Measurements from ENCODE around the gene ICOS.
"Not testable (repeated sequence)": the region's sequence is repeated elsewhere in the genome, so short reads cannot be mapped to it uniquely, and the experiment has no call there.

The ICOS gene

GRCh38 chr2:203975912-203976311 is 39.3 kb downstream of the ICOS start:
- no peak for DNase-seq (ENCODE audit: low spot score)

DNA sequence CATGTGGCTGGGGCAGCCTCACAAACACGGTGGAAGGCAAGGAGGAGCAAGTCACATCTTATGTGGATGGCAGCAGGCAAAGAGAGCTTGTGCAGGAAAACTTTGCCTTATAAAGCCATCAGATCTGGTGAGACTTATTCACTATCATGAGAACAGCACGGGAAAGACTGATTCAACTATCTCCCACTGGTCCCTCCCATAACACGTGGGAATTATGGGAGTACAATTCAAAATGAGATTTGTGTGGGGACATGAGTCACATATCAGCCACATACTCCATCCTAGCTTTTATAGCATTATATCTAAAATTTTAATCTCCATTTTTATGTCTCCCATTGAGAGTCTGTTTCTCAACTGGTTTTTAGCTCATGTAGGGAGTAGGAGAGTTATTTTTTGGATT is 45.7 kb downstream of the ICOS start:
- DNase-seq (ENCODE audit: low spot score) = no peak

DNA sequence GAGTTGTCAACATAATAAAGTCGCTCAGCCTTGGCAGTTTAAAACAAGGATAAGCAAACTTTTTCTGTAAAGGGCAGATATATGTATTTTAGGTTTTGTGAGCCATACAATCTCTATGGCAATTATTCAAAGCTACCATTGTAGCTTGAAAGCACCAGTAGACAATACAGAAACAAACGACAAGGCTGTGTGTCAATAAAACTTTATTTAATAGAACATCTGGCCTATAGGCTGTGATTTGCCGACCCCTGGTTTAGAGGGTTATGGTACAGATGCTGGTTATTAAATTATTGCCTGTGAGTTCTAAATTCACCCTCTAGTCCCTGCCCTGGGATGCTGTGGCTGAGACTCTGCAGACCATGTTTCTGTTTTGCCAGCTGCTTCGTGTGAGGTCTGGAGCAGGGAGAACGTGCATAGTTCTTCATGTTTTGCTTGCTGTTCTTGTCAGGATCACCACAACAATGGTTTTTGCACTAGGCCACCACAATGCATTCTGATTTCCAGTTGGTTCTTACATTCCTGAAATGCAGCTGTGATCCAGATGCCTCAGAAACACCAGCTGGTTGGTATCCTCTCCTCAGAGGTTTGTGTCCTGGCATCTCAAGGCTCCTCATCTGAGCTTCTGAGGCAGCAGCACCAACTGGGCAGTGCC is 46.6 kb downstream of the ICOS start:
- no peak for DNase-seq (ENCODE audit: low spot score)

DNA sequence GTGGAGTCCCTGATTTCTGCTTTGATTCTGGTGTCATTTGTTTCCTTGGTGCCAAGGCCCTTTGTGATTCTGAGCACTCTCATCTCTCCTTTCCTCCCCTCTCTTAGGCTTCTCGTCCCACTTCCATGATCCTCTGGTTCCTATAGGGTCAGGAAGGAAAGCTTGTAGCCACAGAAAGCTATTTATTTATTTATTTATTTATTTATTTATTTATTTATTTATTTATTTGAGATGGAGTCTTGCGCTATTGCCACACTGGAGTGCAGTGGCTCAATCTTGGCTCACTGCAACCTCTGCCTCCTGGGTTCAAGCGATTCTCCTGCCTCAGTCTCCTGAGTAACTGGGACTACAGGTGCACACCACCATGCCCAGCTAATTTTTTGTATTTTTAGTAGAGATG is 49.4 kb downstream of the ICOS start:
- DNase-seq (ENCODE audit: low spot score) = not testable (repeated sequence)

GRCh38 chr2:203987959-203988358 is 51.4 kb downstream of the ICOS start:
- no peak for DNase-seq (ENCODE audit: low spot score)

DNA sequence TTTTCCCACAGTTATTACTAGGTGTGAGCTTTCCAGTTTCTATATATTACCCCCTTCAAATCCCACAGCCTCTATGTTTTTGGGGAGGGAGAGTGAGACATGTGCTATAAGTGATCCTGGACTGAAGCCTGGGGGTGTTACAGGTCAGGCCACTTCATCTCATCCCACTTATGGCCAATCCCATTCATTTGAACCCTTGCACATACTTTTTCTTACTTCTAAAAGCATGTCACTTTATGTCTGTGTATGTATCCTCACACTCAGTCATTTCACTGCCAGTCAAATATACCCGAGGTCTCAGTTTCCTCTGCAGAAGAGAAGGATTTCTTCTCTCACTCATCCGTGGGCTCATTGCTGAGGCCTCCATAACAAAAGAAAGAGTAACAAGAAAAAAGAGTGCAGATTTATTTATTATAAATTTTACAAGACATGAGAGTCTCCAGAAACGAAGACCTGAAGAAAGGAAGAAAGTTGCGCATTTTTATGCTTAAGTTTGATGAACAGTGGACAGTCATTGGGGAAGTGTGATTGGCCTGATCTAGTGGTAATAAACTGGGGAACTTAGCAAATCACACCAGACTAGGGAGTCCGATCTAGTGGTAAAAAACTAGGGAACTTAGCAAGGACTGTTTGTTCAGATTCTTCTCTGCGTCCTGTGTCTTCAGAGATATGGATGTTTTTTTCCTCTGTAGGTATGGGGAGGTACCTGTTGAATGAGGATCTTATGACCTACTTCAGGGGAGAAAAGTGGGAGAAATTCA is 52.1 kb downstream of the ICOS start:
- no peak for DNase-seq (ENCODE audit: low spot score)

DNA sequence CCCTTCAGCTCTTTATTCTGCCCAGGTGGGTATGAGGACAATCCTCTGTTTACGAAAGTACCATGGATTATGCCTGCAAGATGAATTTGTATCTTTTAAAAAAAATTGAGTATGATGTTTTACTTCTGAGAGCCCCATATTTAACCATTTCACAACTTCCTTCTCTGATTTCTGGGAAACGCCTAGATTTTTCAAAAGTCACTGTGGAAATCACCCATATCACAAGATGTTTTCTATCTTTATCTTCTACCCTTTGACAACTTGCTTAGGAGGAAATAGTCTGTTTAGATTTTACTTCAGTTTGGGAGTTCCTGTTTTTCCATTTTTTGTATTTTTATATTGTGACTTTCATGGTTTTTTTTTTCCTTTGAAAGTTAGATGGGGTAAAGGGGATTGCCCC is 53.0 kb downstream of the ICOS start:
- no peak for DNase-seq (ENCODE audit: low spot score)

DNA sequence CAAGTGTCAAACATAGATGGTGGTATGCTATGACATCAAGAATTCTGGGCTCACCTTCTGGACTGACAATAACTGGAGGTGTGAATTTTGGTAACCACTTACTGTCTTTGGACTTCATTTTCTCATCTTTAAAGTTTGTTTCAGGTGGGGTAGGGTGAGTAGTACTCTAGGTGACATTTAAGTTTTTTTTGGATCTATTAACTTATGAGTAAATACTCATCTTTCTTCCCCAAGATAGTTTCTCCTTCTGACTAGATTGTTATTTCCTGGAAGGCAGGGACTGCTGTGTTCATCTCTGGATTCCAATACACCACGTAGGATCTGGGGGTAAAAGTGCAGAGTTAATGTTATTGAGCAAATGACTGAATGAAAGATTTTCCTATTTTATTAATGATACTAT is 55.9 kb downstream of the ICOS start:
- no peak for DNase-seq (ENCODE audit: low spot score)

DNA sequence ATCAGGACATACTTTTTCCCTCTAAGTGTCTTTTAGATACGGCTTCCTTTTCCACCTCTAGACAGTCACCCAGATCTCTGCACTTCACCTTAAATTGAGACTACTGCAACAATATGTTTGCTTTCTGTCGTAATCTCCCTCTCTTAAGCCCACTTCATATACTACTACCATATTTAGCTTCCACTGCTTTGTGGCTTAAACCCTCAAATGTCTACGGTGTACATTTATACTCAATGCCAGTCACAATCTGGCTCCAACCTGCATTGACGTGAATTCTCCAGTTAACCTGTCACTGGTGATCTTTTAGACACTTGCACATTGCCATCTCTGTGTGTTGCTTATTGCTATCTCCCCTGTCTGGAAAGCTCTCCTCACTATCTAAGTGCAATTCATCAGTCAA is 56.4 kb downstream of the ICOS start:
- no peak for DNase-seq (ENCODE audit: low spot score)

- DNase-seq (ENCODE audit: low spot score) = no peak
These were observed 57.0 kb downstream of the ICOS start for GRCh38 chr2:203993560-203993959.

- no peak for DNase-seq (ENCODE audit: low spot score)
These were observed 58.2 kb downstream of the ICOS start for GRCh38 chr2:203994735-203995134.

DNA sequence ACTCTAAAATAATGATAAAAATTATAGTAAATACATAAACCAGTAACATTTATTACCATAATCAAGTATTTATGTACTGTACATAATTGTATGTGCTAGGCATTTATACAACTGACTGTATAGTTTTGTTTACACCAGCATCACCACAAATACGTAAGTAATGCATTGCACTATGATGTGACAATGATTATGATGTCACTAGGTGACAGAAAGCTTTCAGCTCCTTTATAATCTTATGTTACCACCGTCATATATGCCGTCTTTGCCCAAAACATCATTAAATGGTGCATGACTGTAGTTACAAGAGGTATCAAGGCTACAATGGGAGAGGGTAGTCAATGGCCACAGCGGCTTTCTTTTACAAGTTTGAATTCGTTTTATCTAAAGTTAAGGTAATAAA is 60.1 kb downstream of the ICOS start:
- DNase-seq (ENCODE audit: low spot score) = no peak

- DNase-seq (ENCODE audit: low spot score) = no peak
These were observed 60.9 kb downstream of the ICOS start for GRCh38 chr2:203997481-203997880.

GRCh38 chr2:203997980-203998809 is 61.6 kb downstream of the ICOS start:
- DNase-seq (ENCODE audit: low spot score) = no peak

DNA sequence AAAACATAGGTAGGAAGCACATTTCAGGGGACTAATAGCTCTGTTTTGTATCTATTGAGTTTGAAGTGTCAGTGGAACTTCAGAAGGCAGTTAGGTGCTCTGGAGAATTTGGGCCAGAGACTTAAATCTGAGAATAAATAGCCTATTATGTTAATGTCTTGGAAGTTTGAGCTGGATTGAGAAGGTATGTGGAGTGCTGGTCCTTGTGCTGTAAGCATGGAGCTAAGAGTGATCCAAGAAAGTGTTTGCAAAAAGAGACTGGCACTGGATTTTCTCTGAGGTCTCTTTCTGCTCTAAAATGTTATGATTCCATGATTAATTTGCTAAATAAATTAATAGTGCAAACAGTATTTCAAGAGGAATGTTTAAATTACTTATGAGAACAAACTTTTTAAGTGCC is 63.3 kb downstream of the ICOS start:
- DNase-seq (ENCODE audit: low spot score) = no peak

DNA sequence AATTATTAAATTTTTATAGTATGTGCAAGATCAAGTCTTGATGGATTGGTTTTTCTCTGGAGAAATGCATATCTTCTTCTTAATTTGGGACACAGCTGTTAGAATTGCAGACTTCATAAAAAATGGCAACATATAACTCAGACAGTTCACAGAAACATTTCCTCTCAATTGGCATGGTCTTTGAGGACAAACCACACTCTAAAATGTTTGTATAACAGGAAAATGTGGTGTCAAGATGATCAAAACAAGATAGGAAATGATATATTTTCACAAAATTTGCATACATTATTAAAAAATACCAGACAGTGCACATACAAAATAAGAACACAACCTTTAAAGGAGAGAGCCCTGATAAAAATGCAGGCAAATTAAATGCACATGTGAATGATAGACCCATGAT is 63.9 kb downstream of the ICOS start:
- DNase-seq (ENCODE audit: low spot score) = peak; percentile 29

DNA sequence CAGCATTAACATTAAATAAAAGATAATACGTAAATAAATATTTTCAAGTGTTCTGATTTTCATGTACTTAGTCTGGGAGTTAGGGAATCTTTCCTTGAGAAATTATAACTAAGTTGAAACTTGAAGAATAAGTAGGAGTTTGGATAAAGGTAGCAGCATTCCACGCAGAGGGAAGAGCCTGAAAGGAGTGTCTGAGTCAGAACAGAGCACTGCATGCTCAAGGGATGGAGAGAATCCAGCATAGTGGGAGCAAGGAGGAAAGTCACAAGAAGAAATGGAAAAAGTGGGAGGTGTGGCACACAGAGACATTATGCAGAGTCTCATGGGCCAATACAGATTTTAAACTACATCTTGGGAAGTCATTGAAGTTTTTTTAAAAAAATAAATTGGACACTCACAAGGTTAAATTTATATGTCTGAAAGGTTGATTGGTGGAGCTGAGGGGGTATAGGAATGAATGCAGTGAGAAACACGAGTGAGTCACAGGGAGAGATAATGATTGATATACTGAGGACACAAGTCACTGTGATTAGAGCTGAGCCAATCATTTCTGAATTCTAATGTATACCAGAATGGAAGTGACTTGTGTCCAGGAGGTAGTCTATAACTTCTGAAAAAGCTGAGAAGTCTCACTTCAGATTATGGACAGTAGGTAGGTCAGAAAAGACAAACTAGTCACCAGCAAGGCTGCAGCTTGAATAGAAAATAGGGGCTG is 66.9 kb downstream of the ICOS start:
- no peak for DNase-seq (ENCODE audit: low spot score)

GRCh38 chr2:204004912-204005311 is 68.3 kb downstream of the ICOS start:
- no peak for DNase-seq (ENCODE audit: low spot score)

DNA sequence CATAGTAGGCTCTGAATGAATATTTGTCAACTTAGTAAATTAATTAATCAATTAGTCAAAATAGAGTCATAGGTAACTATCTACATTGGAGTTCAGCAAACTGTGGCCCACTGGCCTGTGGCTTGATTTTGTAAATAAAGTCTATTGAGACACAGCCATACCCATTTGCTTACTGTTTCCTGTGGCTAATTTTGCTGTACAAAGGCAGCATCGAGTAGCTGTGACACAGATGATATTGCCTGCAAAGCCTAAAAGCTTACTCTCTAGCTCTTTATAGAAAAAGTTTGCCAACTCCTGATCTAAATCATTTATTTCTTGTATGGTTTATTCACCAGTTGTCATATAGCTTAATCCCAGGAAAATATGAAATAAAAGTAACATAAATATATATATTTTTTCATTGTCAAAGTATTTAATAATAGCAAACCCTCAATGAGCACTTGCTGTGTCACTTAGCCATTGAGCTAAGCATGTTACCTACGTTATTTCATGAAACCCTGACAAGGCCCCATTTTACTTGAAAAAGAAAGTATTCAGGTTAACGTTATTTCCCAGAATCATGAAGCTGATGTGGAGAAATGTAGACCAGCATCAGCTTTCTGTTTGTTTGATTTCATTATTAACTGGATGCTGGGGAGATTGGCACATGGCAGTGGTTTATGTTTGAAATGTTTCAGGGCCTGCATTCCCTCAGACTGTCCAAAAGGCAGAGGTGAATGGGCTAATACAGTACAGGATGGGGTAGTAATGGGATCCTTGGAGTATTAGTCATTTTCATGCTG is 69.6 kb downstream of the ICOS start:
- no peak for DNase-seq (ENCODE audit: low spot score)

- no peak for DNase-seq (ENCODE audit: low spot score)
These were observed 71.8 kb downstream of the ICOS start for GRCh38 chr2:204008352-204008751.
